ACC112 (cell line): Measurements from ENCODE around the gene MCIDAS.

ENCODE experiments used
- H2AFZ ChIP-seq: fragments of 200-600 bp; sonication (generic); one replicate; pipeline ENCODE4 v1.6.0; 2017; ENCODE audit warnings: antibody characterized with exemption, low read length; ENCODE audit not compliant: unreplicated experiment
- H3K27ac ChIP-seq: fragments of 200-600 bp; sonication (generic); 2 replicates; pipeline ENCODE4 v1.5.1; 2014; ENCODE audit warnings: low read depth, mild to moderate bottlenecking, antibody characterized with exemption, low read length, moderate library complexity
- H3K27me3 ChIP-seq: fragments of 200-600 bp; sonication (generic); 2 replicates; pipeline ENCODE4 v1.6.1; 2014; ENCODE audit warnings: mild to moderate bottlenecking, antibody characterized with exemption, low read length, moderate library complexity, mixed read lengths; ENCODE audit not compliant: insufficient read depth
- H3K36me3 ChIP-seq: fragments of 200-600 bp; sonication (generic); 2 replicates; pipeline ENCODE4 v1.6.1; 2016; ENCODE audit warnings: mild to moderate bottlenecking, antibody characterized with exemption, low read length, moderate library complexity, mixed read lengths; ENCODE audit not compliant: insufficient read depth
- H3K4me1 ChIP-seq: fragments of 200-600 bp; sonication (generic); one replicate; pipeline ENCODE4 v1.6.1; 2016; ENCODE audit warnings: low read length, mixed read lengths; ENCODE audit not compliant: insufficient read depth, unreplicated experiment, control insufficient read depth
- H3K4me3 ChIP-seq: fragments of 200-600 bp; sonication (generic); 2 replicates; pipeline ENCODE4 v1.5.1; 2014; ENCODE audit warnings: mild to moderate bottlenecking, low read depth, low read length
- H3K79me2 ChIP-seq: fragments of 200-600 bp; sonication (generic); one replicate; pipeline ENCODE4 v1.6.0; 2016; ENCODE audit warnings: low read length; ENCODE audit not compliant: control insufficient read depth, unreplicated experiment, insufficient read depth

Gene MCIDAS

DNA sequence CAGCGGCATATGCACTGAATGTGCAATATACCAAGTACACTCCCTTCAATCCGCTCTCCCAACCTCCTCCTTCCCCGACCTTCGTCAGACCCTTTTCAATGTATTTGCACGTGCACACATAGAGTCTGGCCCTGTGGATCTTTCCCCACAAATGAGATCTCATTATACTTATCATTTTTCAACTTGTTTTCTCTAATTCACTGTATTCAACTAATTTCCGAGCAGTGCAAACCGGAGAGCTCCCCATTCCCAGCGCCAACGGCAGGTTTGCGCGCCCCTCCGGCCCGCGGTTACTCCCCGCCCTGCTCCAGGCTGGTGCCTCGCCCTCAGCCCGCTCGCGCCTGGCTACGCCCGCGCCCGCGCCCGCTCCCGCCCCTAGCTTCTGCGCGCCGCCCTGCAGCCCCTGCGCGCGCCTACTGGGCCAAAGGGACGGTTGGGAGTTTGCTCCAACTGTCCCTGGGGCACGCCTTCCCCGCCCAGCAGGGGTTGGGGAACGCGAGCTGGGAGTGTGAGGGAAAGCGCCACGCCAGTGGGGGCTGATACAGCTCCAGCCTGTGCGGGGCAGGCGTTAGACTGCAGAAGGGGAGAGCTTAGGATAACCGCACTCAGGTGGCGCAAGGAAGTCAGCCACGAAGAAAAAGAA, 50.8 kb downstream of the MCIDAS start:
- Histone ChIP-seq H3K27me3 (peaks cover 77% of the 10 kb centered on the region), H3K4me1 (peaks cover 8% of the 10 kb centered on the region), H3K27ac (no peak overlapping the region), H3K79me2 (no peaks in the 10 kb centered on the region), H3K36me3 (no peaks in the 10 kb centered on the region), H3K4me3 (peak overlapping the region; percentile 65), H2AFZ (no peak overlapping the region)

DNA sequence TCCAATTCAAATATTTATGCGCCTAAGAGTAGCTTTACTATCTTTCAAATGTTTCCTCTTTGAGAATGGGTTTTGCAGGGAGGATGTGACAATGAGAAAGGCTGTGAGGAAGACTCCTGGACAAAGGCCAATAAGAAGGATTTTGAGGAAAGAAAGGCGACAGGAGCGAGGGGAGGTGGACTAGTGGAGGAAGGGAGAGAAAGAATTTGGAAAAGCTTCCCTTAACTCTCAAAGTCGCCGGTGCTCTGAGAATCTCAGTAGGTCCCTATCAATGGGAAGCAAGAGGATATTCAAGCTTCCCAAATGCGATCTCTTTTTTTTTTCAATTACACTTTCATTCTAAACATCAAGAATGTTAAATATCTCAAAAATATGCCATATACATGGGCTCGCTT, 51.3 kb downstream of the MCIDAS start:
- H2AFZ ChIP-seq = no peak overlapping the region
- H3K4me1 ChIP-seq = peaks cover 8% of the 10 kb centered on the region
- H3K36me3 ChIP-seq = no peaks in the 10 kb centered on the region
- peak overlapping the region; percentile 65 for H3K4me3 ChIP-seq
- no peak overlapping the region for H3K27ac ChIP-seq
- peaks cover 72% of the 10 kb centered on the region for H3K27me3 ChIP-seq
- H3K79me2 ChIP-seq = no peaks in the 10 kb centered on the region

DNA sequence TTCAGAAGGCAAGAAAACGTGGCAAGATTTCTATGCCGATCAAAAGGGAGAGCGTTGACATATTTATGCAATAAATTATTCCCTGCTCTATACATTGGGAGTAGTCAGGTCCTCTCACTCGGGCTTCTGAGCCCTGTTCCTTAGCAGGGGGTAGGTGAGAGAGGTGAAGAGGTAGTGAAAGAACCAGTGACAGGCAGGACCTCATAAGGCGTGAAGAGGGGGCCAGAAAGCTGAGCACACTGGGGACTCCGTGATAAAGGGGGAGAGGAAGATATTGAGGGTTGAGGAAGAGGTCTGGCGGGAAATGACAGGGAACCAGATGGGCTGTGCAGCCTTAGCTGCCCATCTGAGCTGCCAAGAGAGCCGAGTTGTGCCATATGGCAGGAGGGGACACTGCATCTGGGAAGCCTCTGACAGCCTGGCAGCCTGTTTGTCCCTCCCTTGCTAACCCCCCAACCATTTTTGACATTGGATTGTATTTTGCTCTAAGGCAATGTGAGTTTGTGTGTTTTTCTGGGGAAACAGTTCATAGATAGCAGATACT, 53.4 kb downstream of the MCIDAS start:
- no peak overlapping the region for H3K27ac ChIP-seq
- H3K36me3 ChIP-seq = no peaks in the 10 kb centered on the region
- peaks cover 12% of the 10 kb centered on the region for H3K4me1 ChIP-seq
- H2AFZ ChIP-seq = peak overlapping the region; percentile 72
- H3K4me3 ChIP-seq = peak overlapping the region; percentile 79
- H3K27me3 ChIP-seq = peaks cover 52% of the 10 kb centered on the region
- no peaks in the 10 kb centered on the region for H3K79me2 ChIP-seq

DNA sequence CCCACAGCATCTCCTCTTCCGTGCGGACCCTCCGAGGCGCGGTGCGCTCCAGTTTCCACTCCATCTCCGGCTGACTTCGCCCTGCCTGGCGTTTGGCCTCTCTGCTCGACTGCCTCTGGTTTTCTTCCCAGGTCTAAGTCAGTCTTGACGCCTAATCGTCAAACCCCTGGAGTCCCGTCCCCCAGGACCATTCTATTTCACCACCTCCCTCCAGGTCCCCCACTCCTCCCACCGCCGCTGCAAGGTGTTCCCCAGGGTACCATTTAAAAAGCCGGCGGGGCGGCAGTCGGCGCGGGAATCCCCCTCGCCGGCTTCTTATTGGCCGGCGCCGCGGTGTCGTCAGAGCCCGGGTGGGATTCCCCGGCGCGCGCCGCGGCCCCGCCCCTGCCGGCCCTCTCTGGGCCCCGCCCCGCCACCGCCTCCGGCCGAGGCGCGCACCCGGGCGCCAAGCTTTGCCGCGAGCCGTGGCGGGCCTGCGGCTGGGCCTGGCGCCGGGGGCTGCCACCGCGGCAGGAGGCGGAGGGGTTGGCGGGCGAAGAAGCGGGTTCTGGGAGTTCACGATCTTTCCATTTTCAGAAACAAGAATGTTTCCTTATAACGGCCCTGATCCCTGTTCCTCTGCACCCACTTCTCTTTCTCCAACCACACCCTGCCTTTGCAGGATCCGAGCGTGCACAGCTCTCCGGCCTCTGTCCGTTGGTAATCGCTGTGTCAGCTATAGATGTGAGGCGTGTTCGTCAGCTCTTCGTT, 54.0 kb downstream of the MCIDAS start, which contains the start of gene CDC20B:
Gene CDC20B, minus strand, starts transcription at position 241 of the 750 bp plus-strand sequence. Its CDS starts 177 bp downstream, at position 64.
- Histone ChIP-seq H3K4me3 (peak within 1 kb of the TSS; percentile 79), H3K36me3 (no peaks in the 10 kb centered on the region), H3K27ac (no peak within 1 kb of the TSS), H3K27me3 (peaks cover 45% of the 10 kb centered on the region), H2AFZ (peak within 1 kb of the TSS; percentile 98), H3K79me2 (no peaks in the 10 kb centered on the region), H3K4me1 (peaks cover 12% of the 10 kb centered on the region)

DNA sequence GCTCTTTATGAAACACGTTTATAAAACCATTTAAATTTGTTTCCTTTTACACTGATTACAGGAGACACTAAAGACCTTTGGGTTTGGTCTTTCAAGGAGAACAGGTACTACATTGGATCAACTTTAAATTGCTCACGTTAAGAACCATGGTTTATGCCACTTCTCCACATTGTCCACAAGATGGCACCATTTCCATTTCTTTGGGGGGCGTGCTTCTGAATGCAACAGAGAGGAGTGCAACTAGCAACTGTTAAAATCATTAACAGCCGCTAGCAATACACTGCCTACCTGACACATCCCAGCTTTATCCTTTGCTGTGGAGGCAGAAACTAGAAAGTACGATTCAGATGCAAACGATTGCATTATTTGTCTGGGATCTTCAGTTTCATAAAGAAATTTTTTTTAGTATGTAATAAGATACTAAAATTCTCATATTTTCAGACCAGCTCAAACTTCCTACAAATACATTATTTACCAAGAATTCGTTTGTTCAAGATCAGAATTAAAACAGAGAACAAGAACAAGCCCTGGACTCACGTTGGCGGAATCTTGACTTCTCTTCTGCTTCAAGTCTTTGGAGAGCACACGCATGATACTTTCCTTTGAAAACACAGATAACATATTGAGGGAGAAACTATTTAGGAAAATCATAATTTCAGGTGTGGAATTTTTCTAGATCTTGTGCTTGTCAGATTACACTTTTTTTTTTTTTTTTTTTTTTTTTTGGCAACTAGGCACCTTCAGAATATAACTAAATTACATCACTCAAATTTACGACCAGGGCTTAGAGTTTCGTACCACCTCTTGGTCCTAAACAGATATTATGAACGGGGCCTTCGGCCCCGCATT, 54.8 kb downstream of the MCIDAS start:
- Histone ChIP-seq H3K36me3 (no peaks in the 10 kb centered on the region), H3K4me1 (peaks cover 12% of the 10 kb centered on the region), H3K4me3 (peak overlapping the region; percentile 79), H3K79me2 (no peaks in the 10 kb centered on the region), H2AFZ (peak overlapping the region; percentile 98), H3K27me3 (peaks cover 38% of the 10 kb centered on the region), H3K27ac (no peak overlapping the region)

- peaks cover 30% of the 10 kb centered on the region for H3K27me3 ChIP-seq
Observed at GRCh38 chr5:55171471-55171870, 55.6 kb downstream of the MCIDAS start.

More at GRCh38 chr5:55171471-55171870, 55.6 kb downstream of the MCIDAS start:
- no peak overlapping the region for H3K4me3 ChIP-seq
- H3K36me3 ChIP-seq = no peaks in the 10 kb centered on the region
- H3K27ac ChIP-seq = no peak overlapping the region
- peaks cover 12% of the 10 kb centered on the region for H3K4me1 ChIP-seq
- H3K79me2 ChIP-seq = no peaks in the 10 kb centered on the region
- no peak overlapping the region for H2AFZ ChIP-seq
